ENCODE results near the gene SMYD3.

The SMYD3 gene

GRCh38 chr1:245923215-245923614 is 583.9 kb downstream of the SMYD3 start:
- H3K27ac ChIP-seq (ENCODE audit: low read length) = no peak overlapping the region
- TF ChIP-seq CTCF (IDR thresholded peaks at IDR 0.05; ENCODE audit: borderline replicate concordance, extremely low read depth, low read length, poor library complexity, severe bottlenecking) (no peak), EZH2 (IDR thresholded peaks at IDR 0.05; ENCODE audit: borderline replicate concordance, low read depth, low read length, severe bottlenecking) (no peak)
- no peaks in the 10 kb centered on the region for H3K9me3 ChIP-seq (ENCODE audit: insufficient read depth, low read length, severe bottlenecking)
- DNase-seq (no peak), ATAC-seq (ENCODE audit: insufficient read depth, low read depth) (no peak)
- H3K4me3 ChIP-seq (ENCODE audit: low read depth in 1 of 2, low read length in 2 of 2) = no peak overlapping the region
- no peaks in the 10 kb centered on the region for H3K79me2 ChIP-seq (ENCODE audit: insufficient read depth, low read length)
- no peaks in the 10 kb centered on the region for H3K27me3 ChIP-seq (ENCODE audit: insufficient read depth, low read length, poor library complexity)
- 0 out of 2 replicates have a peak, but pooled peaks cover 6% of the 10 kb centered on the region for H3K36me3 ChIP-seq (ENCODE audit: insufficient read depth, low read length)
- H2AFZ ChIP-seq (ENCODE audit: low read depth, low read length) = no peak overlapping the region
- no peak overlapping the region for H3K4me2 ChIP-seq (ENCODE audit: insufficient read depth, low read length)
- no peaks in the 10 kb centered on the region for H4K20me1 ChIP-seq (ENCODE audit: insufficient read depth, low read length)
- H3K4me1 ChIP-seq (ENCODE audit: insufficient read depth, low read length) = no peaks in the 10 kb centered on the region
- no peak overlapping the region for H3K9ac ChIP-seq (ENCODE audit: low read depth, low read length)

- H3K27me3 ChIP-seq (ENCODE audit: insufficient read depth, low read length, poor library complexity) = no peaks in the 10 kb centered on the region
- H4K20me1 ChIP-seq (ENCODE audit: insufficient read depth, low read length) = no peaks in the 10 kb centered on the region
- no peak overlapping the region for H3K4me3 ChIP-seq (ENCODE audit: low read depth in 1 of 2, low read length in 2 of 2)
- ATAC-seq (ENCODE audit: insufficient read depth, low read depth) (no peak), DNase-seq (no peak)
- no peak overlapping the region for H2AFZ ChIP-seq (ENCODE audit: low read depth, low read length)
- no peaks in the 10 kb centered on the region for H3K79me2 ChIP-seq (ENCODE audit: insufficient read depth, low read length)
- H3K4me1 ChIP-seq (ENCODE audit: insufficient read depth, low read length) = no peaks in the 10 kb centered on the region
- H3K9me3 ChIP-seq (ENCODE audit: insufficient read depth, low read length, severe bottlenecking) = no peaks in the 10 kb centered on the region
- TF ChIP-seq EZH2 (IDR thresholded peaks at IDR 0.05; ENCODE audit: borderline replicate concordance, low read depth, low read length, severe bottlenecking) = no peak
- TF ChIP-seq CTCF (IDR thresholded peaks at IDR 0.05; ENCODE audit: borderline replicate concordance, extremely low read depth, low read length, poor library complexity, severe bottlenecking) = no peak
- H3K4me2 ChIP-seq (ENCODE audit: insufficient read depth, low read length) = no peak overlapping the region
- 0 out of 2 replicates have a peak, but pooled peaks cover 1% of the 10 kb centered on the region for H3K36me3 ChIP-seq (ENCODE audit: insufficient read depth, low read length)
- no peak overlapping the region for H3K27ac ChIP-seq (ENCODE audit: low read length)
- H3K9ac ChIP-seq (ENCODE audit: low read depth, low read length) = no peak overlapping the region
These were observed 585.7 kb downstream of the SMYD3 start for GRCh38 chr1:245921417-245921816.

- H3K79me2 ChIP-seq (ENCODE audit: insufficient read depth, low read length) = no peaks in the 10 kb centered on the region
- ATAC-seq (ENCODE audit: insufficient read depth, low read depth) = no peak
- DNase-seq = no peak
- H2AFZ ChIP-seq (ENCODE audit: low read depth, low read length) = no peak overlapping the region
- no peak overlapping the region for H3K27ac ChIP-seq (ENCODE audit: low read length)
- H3K4me2 ChIP-seq (ENCODE audit: insufficient read depth, low read length) = no peak overlapping the region
- H3K36me3 ChIP-seq (ENCODE audit: insufficient read depth, low read length) = no peaks in the 10 kb centered on the region
- no peaks in the 10 kb centered on the region for H3K4me1 ChIP-seq (ENCODE audit: insufficient read depth, low read length)
- no peaks in the 10 kb centered on the region for H4K20me1 ChIP-seq (ENCODE audit: insufficient read depth, low read length)
- no peak overlapping the region for H3K9ac ChIP-seq (ENCODE audit: low read depth, low read length)
- TF ChIP-seq EZH2 (IDR thresholded peaks at IDR 0.05; ENCODE audit: borderline replicate concordance, low read depth, low read length, severe bottlenecking) (no peak), CTCF (IDR thresholded peaks at IDR 0.05; ENCODE audit: borderline replicate concordance, extremely low read depth, low read length, poor library complexity, severe bottlenecking) (no peak)
- no peak overlapping the region for H3K4me3 ChIP-seq (ENCODE audit: low read depth in 1 of 2, low read length in 2 of 2)
- H3K9me3 ChIP-seq (ENCODE audit: insufficient read depth, low read length, severe bottlenecking) = no peaks in the 10 kb centered on the region
- no peaks in the 10 kb centered on the region for H3K27me3 ChIP-seq (ENCODE audit: insufficient read depth, low read length, poor library complexity)
These were observed 589.7 kb downstream of the SMYD3 start for GRCh38 chr1:245917403-245917802.

GRCh38 chr1:245915841-245916240 is 591.2 kb downstream of the SMYD3 start:
- Histone ChIP-seq H3K27me3 (ENCODE audit: insufficient read depth, low read length, poor library complexity) (no peaks in the 10 kb centered on the region), H3K9ac (ENCODE audit: low read depth, low read length) (no peak overlapping the region), H3K9me3 (ENCODE audit: insufficient read depth, low read length, severe bottlenecking) (no peaks in the 10 kb centered on the region), H2AFZ (ENCODE audit: low read depth, low read length) (no peak overlapping the region), H3K4me3 (ENCODE audit: low read depth in 1 of 2, low read length in 2 of 2) (no peak overlapping the region), H3K36me3 (ENCODE audit: insufficient read depth, low read length) (no peaks in the 10 kb centered on the region), H3K79me2 (ENCODE audit: insufficient read depth, low read length) (no peaks in the 10 kb centered on the region), H3K4me2 (ENCODE audit: insufficient read depth, low read length) (no peak overlapping the region), H3K4me1 (ENCODE audit: insufficient read depth, low read length) (no peaks in the 10 kb centered on the region), H4K20me1 (ENCODE audit: insufficient read depth, low read length) (no peaks in the 10 kb centered on the region), H3K27ac (ENCODE audit: low read length) (no peak overlapping the region)
- ATAC-seq (ENCODE audit: insufficient read depth, low read depth) (no peak), DNase-seq (no peak)
- TF ChIP-seq CTCF (IDR thresholded peaks at IDR 0.05; ENCODE audit: borderline replicate concordance, extremely low read depth, low read length, poor library complexity, severe bottlenecking) (no peak), EZH2 (IDR thresholded peaks at IDR 0.05; ENCODE audit: borderline replicate concordance, low read depth, low read length, severe bottlenecking) (no peak)

Measured in DND-41 (cell line).